Skeletal muscle cell (primary cell): Measurements from ENCODE around the gene SKAP2.

Source experiments
- DNase-seq: peaks from one replicate; pipeline ENCODE4 v3.0.0-alpha.2; 2010; ENCODE audit warnings: low read depth
- H3K4me3 ChIP-seq: 2 replicates; pipeline ENCODE4 v1.5.1; 2011; ENCODE audit warnings: low read depth, mild to moderate bottlenecking, control low read depth, low read length, moderate library complexity

SKAP2 gene

DNA sequence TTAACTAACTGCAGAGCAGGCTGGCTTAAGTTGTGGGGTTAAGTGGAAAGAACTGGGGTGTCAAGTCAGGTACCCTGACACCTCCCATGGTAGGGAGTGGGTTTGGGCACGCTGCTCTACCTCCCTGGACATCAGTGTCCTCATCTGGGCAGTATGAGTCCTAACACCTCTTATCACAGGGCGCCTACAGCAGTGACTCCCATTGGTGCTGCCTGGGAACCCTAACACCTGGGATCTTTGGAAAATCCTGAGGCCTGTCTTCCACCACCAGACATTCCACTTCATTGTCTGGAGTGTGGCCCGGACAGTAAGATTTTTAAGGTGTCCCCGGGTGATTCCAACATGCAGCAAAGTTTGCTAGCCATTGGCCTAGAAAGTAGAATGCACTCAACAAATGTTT lies 239.1 kb downstream of the SKAP2 start:
- no peak for DNase-seq
- H3K4me3 ChIP-seq, result no peak overlapping the region

DNA sequence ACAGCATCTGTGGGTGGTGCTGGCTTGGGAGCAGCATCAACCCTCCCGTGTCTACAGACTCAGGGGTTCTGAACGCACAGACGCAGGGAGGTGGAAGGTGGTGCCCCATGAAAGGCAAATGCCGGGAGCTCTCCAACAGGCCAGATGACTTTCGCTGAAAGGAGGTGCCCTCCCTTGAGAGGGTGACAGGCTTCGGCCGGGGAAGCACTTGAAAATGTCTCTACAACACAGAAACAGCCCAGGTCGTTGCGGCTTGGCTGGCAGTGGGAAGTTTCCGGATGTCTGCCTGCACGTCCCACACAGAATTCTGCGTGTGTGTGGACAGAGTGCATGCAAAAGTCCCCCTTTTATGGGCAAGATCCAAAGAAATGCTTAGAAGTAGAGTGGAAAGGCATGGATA lies 239.6 kb downstream of the SKAP2 start:
- no peak overlapping the region for H3K4me3 ChIP-seq
- DNase-seq, result no peak

- DNase-seq, result no peak
- H3K4me3 ChIP-seq, result no peak overlapping the region
Measured at GRCh38 chr7:26624431-26624830, 240.0 kb downstream of the SKAP2 start.

- DNase-seq, result no peak
- H3K4me3 ChIP-seq, result no peak overlapping the region
Measured at GRCh38 chr7:26620352-26620751, 244.0 kb downstream of the SKAP2 start.

GRCh38 chr7:26619348-26619984 lies 244.9 kb downstream of the SKAP2 start:
- no peak for DNase-seq
- H3K4me3 ChIP-seq, result no peak overlapping the region

GRCh38 chr7:26618898-26619297 lies 245.5 kb downstream of the SKAP2 start:
- H3K4me3 ChIP-seq, result no peak overlapping the region
- DNase-seq, result no peak

DNA sequence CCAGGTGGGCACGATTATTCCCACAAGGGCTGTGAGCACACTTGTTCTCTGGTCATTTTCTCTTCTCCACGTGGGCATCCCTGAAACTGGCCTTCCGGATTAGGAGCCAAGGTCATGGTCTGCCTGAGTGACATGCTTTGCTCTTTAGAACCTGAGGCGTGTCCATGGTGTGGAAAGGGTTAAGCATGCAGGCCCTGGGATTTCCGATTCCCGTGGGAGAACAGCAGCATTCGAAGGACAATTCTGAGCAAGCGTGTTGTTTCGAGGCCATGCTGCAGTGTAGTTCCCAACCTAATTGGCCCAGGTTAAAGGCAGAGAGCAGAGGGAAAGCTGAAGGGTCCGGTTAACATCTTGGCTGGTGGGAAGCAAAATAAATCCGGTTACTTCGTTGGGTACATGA lies 245.9 kb downstream of the SKAP2 start:
- no peak overlapping the region for H3K4me3 ChIP-seq
- no peak for DNase-seq
